Spleen (tissue), 11 donors: ENCODE measurements around the gene P2RX1. TPM values are rescaled to one million over a fixed set of nuclear protein-coding genes. Genes with fewer than 3 reads are reported as not detected.

Experiments
- DNase-seq: peaks from one replicate; pipeline ENCODE4 v3.0.0-alpha.2; 2020
- H3K27ac ChIP-seq, 8 donors: fragments of 200-600 bp; sonication (generic) in 7 of 8; 1 replicate in 4 of 8; 2 replicates in 4 of 8; pipeline versions ENCODE4 v1.5.0 to v1.8.0; 2016 to 2021; ENCODE audit warnings: inconsistent platforms in 4 of 8, mild to moderate bottlenecking in 4 of 8, moderate library complexity in 1 of 8
- H3K27me3 ChIP-seq, 7 donors: fragments of 200-600 bp; sonication (generic) in 6 of 7; replicated peaks in 1 of 7; 1 replicate in 4 of 7; 2 replicates in 3 of 7; pipeline versions ENCODE4 v1.5.0 to v1.8.0; 2016 to 2021; ENCODE audit warnings: inconsistent platforms in 3 of 7, mild to moderate bottlenecking in 1 of 7
- H3K36me3 ChIP-seq, 6 donors: fragments of 200-600 bp; sonication (generic) in 5 of 6; 1 replicate in 4 of 6; 2 replicates in 2 of 6; pipeline versions ENCODE4 v1.5.0 to v1.8.0; 2016 to 2021; ENCODE audit warnings: inconsistent platforms in 2 of 6
- H3K4me1 ChIP-seq, 6 donors: fragments of 200-600 bp; sonication (generic) in 5 of 6; 1 replicate in 3 of 6; 2 replicates in 3 of 6; pipeline versions ENCODE4 v1.5.0 to v1.8.0; 2016 to 2021; ENCODE audit warnings: inconsistent platforms in 3 of 6
- H3K4me3 ChIP-seq, 8 donors: fragments of 200-600 bp; sonication (generic) in 7 of 8; 1 replicate in 4 of 8; 2 replicates in 4 of 8; pipeline versions ENCODE4 v1.5.0 to v1.8.0; 2016 to 2021; ENCODE audit warnings: inconsistent platforms in 4 of 8, mild to moderate bottlenecking in 4 of 8, moderate library complexity in 2 of 8
- H3K9me3 ChIP-seq, 8 donors: fragments of 200-600 bp; sonication (generic) in 7 of 8; 1 replicate in 4 of 8; 2 replicates in 4 of 8; pipeline versions ENCODE4 v1.5.0 to v1.8.0; 2016 to 2021; ENCODE audit warnings: inconsistent platforms in 4 of 8
- CTCF ChIP-seq, 11 experiments: fragments of 200-600 bp in 7 of 11; fragments of 450-650 bp in 4 of 11; sonication (generic) in 4 of 11; IDR thresholded peaks in 8 of 11; conservative IDR thresholded peaks in 3 of 11; 1 replicate in 7 of 11; 2 replicates in 4 of 11; pipeline versions ENCODE4 v1.4.0 to v1.8.0; 2016 to 2021; ENCODE audit warnings: antibody characterized with exemption in 11 of 11, inconsistent platforms in 4 of 11, mild to moderate bottlenecking in 1 of 11
- POLR2A ChIP-seq, 3 donors: fragments of 450-650 bp; IDR thresholded peaks; one replicate each; pipeline ENCODE4 v1.5.1; 2017; ENCODE audit warnings: antibody characterized with exemption in 3 of 3, mild to moderate bottlenecking in 1 of 3
- POLR2AphosphoS5 ChIP-seq, 3 donors: sonication (generic); formaldehyde crosslinking; IDR thresholded peaks; one replicate each; pipeline ENCODE4 v1.5.1; 2017; ENCODE audit warnings: antibody characterized with exemption in 3 of 3
- WGBS, 5 donors: extraction: QIAGEN DNeasy Blood & Tissue Kit in 3 of 5; methylation state at CpG; one replicate each; pipeline versions ENCODE4 v1.1.5 to v1.1.7; 2013 to 2018; 5-methylcytosine and 5-hydroxymethylcytosine counted together
- intact Hi-C: fragments of 100-400 bp; cut with DNase I; formaldehyde crosslinking; loops from one replicate; pipeline ENCODE4 v1.15.0; 2023; ENCODE audit warnings: low total_unique reads
- polyA plus RNA-seq, 3 donors: library from polyadenylated mRNA; stranded (reverse); fragments of 200-250 nt; gene quantifications; one replicate each; pipeline ENCODE4 v1.2.1, GENCODE V29; 2013
- total RNA-seq, 7 donors: library from RNA; depleted of rRNA in 3 of 7; stranded (reverse); fragments of >200 nt in 3 of 7; fragmentation: NEBNext Ultra II Directional in 4 of 7; extraction: Animal tissue kit (Norgen Biotek cat#: 25700) in 4 of 7; gene quantifications; one replicate each; pipeline versions ENCODE4 v1.1.0 to v1.2.1, GENCODE V29; 2016 to 2021
- donor health status: healthy with polysubstance abuse.
- donor health status: DM: no; HTN: no; CAD: no; lungs with moderate emphysema.
- donor health status: DM: no; HTN: no; CAD: no.
- donor health status: Bipolar disorder and iron deficiency.
- donor health status: healthy.
- donor health status: DM: no; HTN: no; CAD: no.
- donor health status: DM: yes; HTN: yes; CAD: no.

Gene P2RX1
- total and polyA plus RNA-seq, 10 donors: 9.2 to 46.3 (median 21.7) TPM

DNA sequence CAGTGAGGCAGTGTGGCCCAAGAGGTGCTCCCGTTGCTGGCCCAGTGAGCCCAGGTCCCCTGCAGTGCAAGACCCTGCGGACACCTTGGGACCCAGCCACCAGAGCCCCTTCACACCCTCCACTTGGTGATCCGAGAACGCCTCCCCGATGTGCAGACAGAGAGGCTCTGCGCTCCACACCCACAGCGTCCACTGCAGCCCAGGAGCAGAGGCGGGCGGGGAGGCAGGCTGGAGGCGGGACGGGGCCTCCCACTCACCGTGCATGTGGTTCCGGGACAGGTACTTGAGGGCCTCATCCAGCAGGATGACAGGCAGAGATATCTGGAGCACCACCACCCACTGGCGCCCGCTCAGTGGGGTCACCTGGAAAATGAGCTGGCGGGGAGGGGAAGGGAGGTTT is 12.1 kb upstream of the P2RX1 start:
- no peaks in the 10 kb centered on the region for H3K9me3 ChIP-seq
- H3K4me3 ChIP-seq: no peak overlapping the region
- H3K36me3 ChIP-seq: peaks cover 0 to 100% (median 67%) of the 10 kb centered on the region in 6 donors
- WGBS, 5 donors: 86 to 97% (median 91%) methylated on average over 5 to 16 of the region's 16 CpGs
- intact Hi-C loops: no loop called here
- no peak for DNase-seq
- no peaks in the 10 kb centered on the region for H3K27me3 ChIP-seq
- H3K4me1 ChIP-seq: peaks cover 0 to 29% (median 3%) of the 10 kb centered on the region in 6 donors
- peak overlapping the region in 1 of 8 donors; percentile 53 for H3K27ac ChIP-seq
- TF ChIP-seq POLR2AphosphoS5 (IDR thresholded peaks at IDR 0.05) (peak in 1 of 3 donors; percentile 15), POLR2A (IDR thresholded peaks at IDR 0.05) (no peak)

GRCh38 chr17:3927628-3928340 is 11.5 kb upstream of the P2RX1 start:
- TF ChIP-seq CTCF (IDR thresholded peaks at IDR 0.05 in 8 of 11, conservative IDR thresholded peaks at IDR 0.05 in 3 of 11) (no peak), POLR2A (IDR thresholded peaks at IDR 0.05) (no peak), POLR2AphosphoS5 (IDR thresholded peaks at IDR 0.05) (no peak)
- WGBS, 5 donors: 81 to 87% (median 82%) methylated on average over 11 to 15 of the region's 15 CpGs
- Histone ChIP-seq H3K4me3 (no peak overlapping the region), H3K36me3 (peaks cover 0 to 94% (median 63%) of the 10 kb centered on the region in 6 donors), H3K9me3 (no peaks in the 10 kb centered on the region), H3K27ac (peak overlapping the region in 2 of 8 donors; percentile 9 to 53), H3K27me3 (no peaks in the 10 kb centered on the region), H3K4me1 (peaks cover 0 to 29% (median 3%) of the 10 kb centered on the region in 6 donors)
- intact Hi-C loops: no loop called here
- DNase-seq: no peak

DNA sequence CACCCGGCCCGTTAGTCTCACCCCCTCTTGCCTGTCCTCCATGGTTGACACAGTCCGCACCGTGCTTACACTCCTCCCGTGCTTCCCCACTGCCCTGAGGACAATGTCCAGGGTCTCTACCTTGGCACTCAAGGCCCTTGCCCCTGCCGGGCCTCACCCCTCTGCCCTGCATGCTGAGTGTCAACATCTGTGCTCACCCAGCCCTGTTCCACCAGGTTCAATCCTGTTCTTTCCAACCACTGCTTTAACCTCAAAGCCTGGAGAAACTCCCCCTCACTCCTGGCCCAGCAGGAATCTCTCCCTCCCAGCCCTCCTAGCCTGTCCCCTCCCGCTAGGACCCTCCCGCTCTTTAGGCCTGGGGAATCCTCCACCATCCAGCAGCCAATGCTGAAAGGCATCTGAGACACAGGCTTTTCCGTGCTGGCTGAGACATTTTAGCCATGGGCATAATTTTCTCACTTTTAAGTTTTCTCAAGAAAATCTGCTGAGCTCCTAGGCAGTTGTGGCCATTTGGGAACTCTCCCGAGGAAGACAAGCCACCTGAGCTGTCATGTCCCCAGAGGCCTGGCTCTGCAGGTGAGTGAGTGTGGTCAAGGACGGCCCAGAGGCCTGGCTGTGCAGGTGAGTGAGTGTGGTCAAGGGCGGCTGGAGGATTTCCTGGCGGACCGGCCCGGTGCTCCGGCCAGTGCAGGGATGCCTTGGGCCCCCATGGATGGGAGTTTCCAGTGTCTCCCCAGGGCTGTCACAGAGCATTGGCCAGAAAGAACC is 10.8 kb upstream of the P2RX1 start:
- H3K36me3 ChIP-seq: peaks cover 0 to 87% (median 56%) of the 10 kb centered on the region in 6 donors
- intact Hi-C loops: no loop called here
- WGBS, 5 donors: 85 to 97% (median 89%) methylated on average over 13 to 16 of the region's 16 CpGs

More for the DNA sequence above, 10.8 kb upstream of the P2RX1 start:
- Histone ChIP-seq H3K27ac (peak overlapping the region in 2 of 8 donors; percentile 9 to 53), H3K27me3 (no peaks in the 10 kb centered on the region), H3K9me3 (no peaks in the 10 kb centered on the region), H3K4me1 (peaks cover 0 to 35% (median 3%) of the 10 kb centered on the region in 6 donors), H3K4me3 (no peak overlapping the region)
- no peak for TF ChIP-seq POLR2A (IDR thresholded peaks at IDR 0.05)
- TF ChIP-seq CTCF (IDR thresholded peaks at IDR 0.05 in 8 of 11, conservative IDR thresholded peaks at IDR 0.05 in 3 of 11): no peak
- peak in 1 of 3 donors; percentile 1 for TF ChIP-seq POLR2AphosphoS5 (IDR thresholded peaks at IDR 0.05)
- no peak for DNase-seq
